Amygdala (tissue), 56 donors: ENCODE results near the gene HTT.

Experiments
- DNase-seq, 56 donors: peaks; one replicate each; lab custom pipeline; 2025; lab: John Stamatoyannopoulos, UW

Gene HTT

GRCh38 chr4:3196670-3197359, 122.3 kb downstream of the HTT start:
- DNase-seq, result no peak

GRCh38 chr4:3197366-3198105, 123.1 kb downstream of the HTT start:
- no peak for DNase-seq

GRCh38 chr4:3198906-3199305, 124.4 kb downstream of the HTT start:
- no peak for DNase-seq

- no peak for DNase-seq
These were observed 125.4 kb downstream of the HTT start for GRCh38 chr4:3199653-3200422.

GRCh38 chr4:3200423-3201090, 126.1 kb downstream of the HTT start:
- DNase-seq, result no peak

- DNase-seq, result no peak
These were observed 127.5 kb downstream of the HTT start for GRCh38 chr4:3201718-3202702.

GRCh38 chr4:3202836-3203820, 128.6 kb downstream of the HTT start:
- no peak for DNase-seq

- DNase-seq, result peak in 1 of 56 donors; percentile 39
These were observed 129.5 kb downstream of the HTT start for GRCh38 chr4:3203971-3204431.

- no peak for DNase-seq
These were observed 131.5 kb downstream of the HTT start for GRCh38 chr4:3205995-3206394.

- DNase-seq, result no peak
These were observed 132.1 kb downstream of the HTT start for GRCh38 chr4:3206439-3207100.

GRCh38 chr4:3207531-3208037, 133.1 kb downstream of the HTT start:
- no peak for DNase-seq

- no peak for DNase-seq
These were observed 134.3 kb downstream of the HTT start for GRCh38 chr4:3208826-3209225.

GRCh38 chr4:3209551-3210325, 135.3 kb downstream of the HTT start:
- no peak for DNase-seq

GRCh38 chr4:3210467-3210866, 136.0 kb downstream of the HTT start:
- DNase-seq, result no peak

GRCh38 chr4:3211866-3212265, 137.4 kb downstream of the HTT start:
- DNase-seq, result no peak

GRCh38 chr4:3212391-3213105, 138.1 kb downstream of the HTT start:
- no peak for DNase-seq
